HepG2 (cell line): ENCODE results near the gene HPDL. TPM values are rescaled to one million over a fixed set of nuclear protein-coding genes. Genes with fewer than 3 reads are reported as not detected.

Experiments used
- ARID2 ChIP-seq: sonication (generic); formaldehyde crosslinking; IDR thresholded peaks from 2 replicates; pipeline ENCODE4 v1.8.1; 2022; ENCODE audit warnings: mild to moderate bottlenecking, missing genetic modification reagents, borderline replicate concordance
- BORCS8-MEF2B ChIP-seq: sonication (generic); formaldehyde crosslinking; IDR thresholded peaks from 2 replicates; pipeline ENCODE4 v1.8.0; 2022; ENCODE audit warnings: mild to moderate bottlenecking, missing genetic modification reagents
- FOXO1 ChIP-seq: sonication (generic); formaldehyde crosslinking; IDR thresholded peaks from 2 replicates; pipeline ENCODE4 v1.4.0; 2020; ENCODE audit warnings: missing genetic modification reagents
- HDAC1 ChIP-seq: sonication (generic); formaldehyde crosslinking; IDR thresholded peaks from 2 replicates; pipeline ENCODE4 v1.5.1; 2020; ENCODE audit warnings: mild to moderate bottlenecking, missing genetic modification reagents
- IRF9 ChIP-seq: sonication (generic); formaldehyde crosslinking; IDR thresholded peaks from 2 replicates; pipeline ENCODE4 v1.8.0; 2022; ENCODE audit warnings: missing genetic modification reagents, mild to moderate bottlenecking, borderline replicate concordance
- NFKBIZ ChIP-seq: IDR thresholded peaks from 2 replicates; pipeline ENCODE4 v1.6.1; 2018; ENCODE audit warnings: missing genetic modification reagents, missing compliant biosample characterization
- PHF20 ChIP-seq: sonication (generic); formaldehyde crosslinking; IDR thresholded peaks from 2 replicates; pipeline ENCODE4 v1.5.0; 2020; ENCODE audit warnings: mild to moderate bottlenecking, missing genetic modification reagents
- RCOR2 ChIP-seq: IDR thresholded peaks from 2 replicates; pipeline ENCODE4 v1.6.1; 2016; ENCODE audit warnings: missing biosample characterization, missing genetic modification reagents
- SMAD3 ChIP-seq: sonication (generic); formaldehyde crosslinking; IDR thresholded peaks from 2 replicates; pipeline ENCODE4 v1.4.0; 2020; ENCODE audit warnings: missing genetic modification reagents
- ZBTB1 ChIP-seq: sonication (generic); formaldehyde crosslinking; IDR thresholded peaks from 2 replicates; pipeline ENCODE4 v1.4.0; 2020; ENCODE audit warnings: missing genetic modification reagents, borderline replicate concordance
- ZC3H13 ChIP-seq: sonication (generic); formaldehyde crosslinking; IDR thresholded peaks from 2 replicates; pipeline ENCODE4 v1.8.1; 2023; ENCODE audit warnings: mild to moderate bottlenecking, missing genetic modification reagents, moderate library complexity
- ZFP90 ChIP-seq: sonication (generic); formaldehyde crosslinking; IDR thresholded peaks from 2 replicates; pipeline ENCODE4 v1.8.0; 2022; ENCODE audit warnings: missing genetic modification reagents, mild to moderate bottlenecking, inconsistent platforms, borderline replicate concordance
- ZFP91 ChIP-seq: sonication (generic); formaldehyde crosslinking; IDR thresholded peaks from 2 replicates; pipeline ENCODE4 v1.9.0; 2022; ENCODE audit warnings: missing genetic modification reagents, mild to moderate bottlenecking, borderline replicate concordance
- ZNF382 ChIP-seq: sonication (generic); formaldehyde crosslinking; IDR thresholded peaks from 2 replicates; pipeline ENCODE4 v1.5.0; 2020; ENCODE audit warnings: missing genetic modification reagents, mild to moderate bottlenecking, borderline replicate concordance
- ZNF414 ChIP-seq: sonication (generic); formaldehyde crosslinking; IDR thresholded peaks from 2 replicates; pipeline ENCODE4 v1.5.0; 2020; ENCODE audit warnings: missing genetic modification reagents
- ZNF44 ChIP-seq: sonication (generic); formaldehyde crosslinking; IDR thresholded peaks from 2 replicates; pipeline ENCODE4 v1.5.1; 2020; ENCODE audit warnings: mild to moderate bottlenecking, missing genetic modification reagents
- ZNF597 ChIP-seq: sonication (generic); formaldehyde crosslinking; IDR thresholded peaks from 2 replicates; pipeline ENCODE4 v1.5.0; 2020; ENCODE audit warnings: missing genetic modification reagents
- ZNF609 ChIP-seq: sonication (generic); formaldehyde crosslinking; IDR thresholded peaks from 2 replicates; pipeline ENCODE4 v1.4.0; 2020; ENCODE audit warnings: mild to moderate bottlenecking, missing genetic modification reagents, borderline replicate concordance
- ZNF629 ChIP-seq: sonication (generic); formaldehyde crosslinking; conservative IDR thresholded peaks from 2 replicates; pipeline ENCODE4 v1.5.0; 2020; ENCODE audit warnings: missing genetic modification reagents
- ZSCAN12 ChIP-seq: sonication (generic); formaldehyde crosslinking; IDR thresholded peaks from 2 replicates; pipeline ENCODE4 v1.9.0; 2021; ENCODE audit warnings: mild to moderate bottlenecking, missing genetic modification reagents
- polyA plus RNA-seq, 8 experiments: library from polyadenylated mRNA; depleted of rRNA in 3 of 8; stranded (reverse) in 7 of 8; unstranded in 1 of 8; fragments of >200 nt; fragmentation: Illumina TruSeq in 4 of 8; extraction: Trizol in 4 of 8; gene quantifications; 2 replicates each; pipeline versions ENCODE4 v1.2.1 to v1.2.3, GENCODE V29; 2011 to 2016; ENCODE audit warnings: low read depth in 4 of 8, missing spikeins in 1 of 8, mixed read lengths in 1 of 8; ENCODE audit not compliant: insufficient read depth in 1 of 8
- total RNA-seq, 5 experiments: library from RNA; depleted of rRNA; stranded (reverse); fragments of >200 nt; fragmentation: Illumina TruSeq; extraction: Trizol; gene quantifications; 2 replicates each; pipeline ENCODE4 v1.2.3, GENCODE V29; 2016; ENCODE audit warnings: low read depth in 1 of 5

HPDL gene
- total and polyA plus RNA-seq, 2 of the 13 experiments (the other 11 are each of a cell fraction or from before 2014, with no cell fraction given) = not detected

GRCh38 chr1:45303520-45304310 lies 23.0 kb upstream of the HPDL start (continued):
- TF ChIP-seq SMAD3 = peak; percentile 42; the same call in 1 of the 2 replicates
- TF ChIP-seq ZC3H13 (CRISPR knock-in tag) = no peak
- no peak for TF ChIP-seq ZNF629
- TF ChIP-seq NFKBIZ (CRISPR knock-in tag) = no peak; the same call in 1 of the 2 replicates
- no peak for TF ChIP-seq ZBTB1 (CRISPR knock-in tag)
- 0 out of 2 replicates have a peak, but pooled peaks have one; percentile 27 for TF ChIP-seq ZNF609 (CRISPR knock-in tag)
- TF ChIP-seq ARID2 = peak; percentile 81; the same call in 1 of the 2 replicates
- peak; percentile 83 for TF ChIP-seq HDAC1 (CRISPR knock-in tag)
- no peak for TF ChIP-seq ZNF44 (CRISPR knock-in tag)
- no peak for TF ChIP-seq RCOR2
- TF ChIP-seq IRF9 (CRISPR knock-in tag) = peak; percentile 54
- TF ChIP-seq PHF20 = peak; percentile 81
- TF ChIP-seq FOXO1 (CRISPR knock-in tag) = peak; percentile 80; the same call in 1 of the 2 replicates
- TF ChIP-seq ZNF382 (CRISPR knock-in tag) = no peak
- no peak for TF ChIP-seq ZNF597
- peak; percentile 83 for TF ChIP-seq BORCS8-MEF2B (CRISPR knock-in tag)
- 0 out of 2 replicates have a peak, but pooled peaks have one; percentile 26 for TF ChIP-seq ZSCAN12
- TF ChIP-seq ZFP91 = peak; percentile 86
- peak; percentile 94 for TF ChIP-seq ZNF414 (CRISPR knock-in tag)
- TF ChIP-seq ZFP90 (CRISPR knock-in tag) = peak; percentile 67
